ENCODE measurements around the gene CFH.
"Not testable (repeated sequence)": the region's sequence is repeated elsewhere in the genome, so short reads cannot be mapped to it uniquely, and the experiment has no call there.

The CFH gene

DNA sequence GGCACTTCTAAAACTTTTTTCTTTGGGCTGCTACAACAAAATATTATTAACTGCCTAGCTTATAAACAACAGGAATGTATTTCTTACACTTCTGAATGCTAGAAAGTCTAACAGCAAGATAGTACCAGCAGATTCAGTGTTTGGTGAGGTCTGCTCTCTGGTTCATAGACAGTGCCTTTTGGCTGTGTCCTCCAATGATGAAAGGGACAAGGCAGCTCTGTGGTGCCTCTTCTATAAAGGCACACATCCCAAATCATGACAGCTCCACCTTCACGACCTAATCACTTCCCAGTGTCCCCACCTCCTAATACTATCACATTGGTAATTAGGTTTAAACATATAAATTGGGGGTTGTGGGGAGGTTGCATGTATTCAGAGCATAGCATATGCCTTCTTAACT lies 9.5 kb downstream of the CFH start:
- in situ Hi-C loops (cut with MboI; ENCODE audit: low sequenced_read_pairs): no loop called here

DNA sequence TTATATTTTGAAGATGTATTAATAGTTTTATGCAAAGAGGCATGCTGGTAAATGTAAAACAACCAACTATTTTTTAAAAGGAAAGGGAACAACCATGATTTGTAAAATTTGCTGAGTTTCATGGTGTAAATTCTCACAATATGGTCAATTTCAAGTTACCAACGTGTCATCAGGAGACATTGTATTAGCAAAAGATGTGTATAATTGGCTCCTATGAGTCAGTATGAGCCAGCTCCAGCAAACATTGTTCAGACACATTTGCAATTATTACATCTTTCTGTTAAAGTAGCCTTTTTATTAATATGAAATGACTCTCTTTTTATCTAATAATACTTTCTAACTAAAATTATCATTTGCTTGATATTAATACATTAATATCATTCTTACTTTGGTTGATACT lies 15.3 kb downstream of the CFH start:
- in situ Hi-C loops (cut with MboI; ENCODE audit: low sequenced_read_pairs): no loop called here

DNA sequence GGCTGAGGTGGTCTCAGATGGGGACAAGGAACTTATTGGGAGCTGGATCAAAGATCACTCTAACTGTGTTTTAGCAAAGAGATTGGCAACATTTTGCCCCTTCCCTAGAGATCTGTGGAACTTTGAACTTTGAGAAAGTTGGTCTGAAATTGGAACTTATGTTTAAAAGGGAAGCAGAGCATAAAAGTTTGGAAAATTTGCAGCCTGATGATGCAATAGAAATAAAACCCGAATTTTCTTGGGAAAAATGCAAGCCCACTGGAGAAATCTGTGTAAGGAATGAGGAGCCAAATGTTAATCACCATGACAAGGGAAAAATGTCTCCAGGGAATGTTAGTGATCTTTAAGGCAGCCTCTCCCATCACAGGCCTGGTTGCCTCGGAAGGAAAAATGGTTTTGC lies 17.2 kb downstream of the CFH start:
- in situ Hi-C loops (cut with MboI; ENCODE audit: low sequenced_read_pairs): no loop called here

DNA sequence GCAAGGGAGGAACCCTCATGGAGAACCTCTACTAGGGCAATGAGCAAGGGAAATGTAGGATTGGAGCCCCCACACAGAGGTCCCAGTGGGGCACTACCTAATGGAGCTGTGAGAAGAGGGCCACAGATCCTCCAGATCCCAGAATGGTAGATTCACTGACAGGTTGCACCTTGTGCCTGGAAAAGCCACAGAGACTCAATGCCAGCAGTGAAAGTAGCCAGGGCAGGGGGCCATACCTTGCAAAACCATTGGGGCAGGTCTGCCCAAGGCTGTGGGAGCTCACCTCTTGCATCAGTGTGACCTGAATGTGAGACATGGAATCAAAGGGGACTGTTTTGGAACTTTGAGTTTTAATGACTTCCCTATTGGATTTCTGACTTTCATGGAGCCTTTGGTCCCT lies 17.9 kb downstream of the CFH start:
- in situ Hi-C loops (cut with MboI; ENCODE audit: low sequenced_read_pairs): no loop called here

DNA sequence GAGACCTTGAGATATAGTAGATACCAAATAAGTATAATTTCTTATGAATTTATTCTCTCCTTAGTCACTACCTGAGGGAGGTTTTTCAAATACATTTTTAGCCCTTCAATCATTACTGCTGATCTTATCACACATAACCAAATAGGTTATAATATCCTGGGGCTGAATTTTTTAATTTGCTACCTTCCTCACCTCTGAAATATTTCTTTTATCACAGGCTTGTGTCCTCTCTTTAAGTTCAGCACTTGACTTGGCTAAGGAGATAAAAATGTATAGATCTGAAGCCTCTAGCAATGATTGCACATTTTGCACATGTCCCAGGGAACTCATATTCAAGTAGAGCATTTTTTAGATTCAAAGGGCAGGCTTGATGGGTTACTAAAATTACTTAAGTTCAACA lies 23.1 kb downstream of the CFH start:
- in situ Hi-C loops (cut with MboI; ENCODE audit: low sequenced_read_pairs): no loop called here

DNA sequence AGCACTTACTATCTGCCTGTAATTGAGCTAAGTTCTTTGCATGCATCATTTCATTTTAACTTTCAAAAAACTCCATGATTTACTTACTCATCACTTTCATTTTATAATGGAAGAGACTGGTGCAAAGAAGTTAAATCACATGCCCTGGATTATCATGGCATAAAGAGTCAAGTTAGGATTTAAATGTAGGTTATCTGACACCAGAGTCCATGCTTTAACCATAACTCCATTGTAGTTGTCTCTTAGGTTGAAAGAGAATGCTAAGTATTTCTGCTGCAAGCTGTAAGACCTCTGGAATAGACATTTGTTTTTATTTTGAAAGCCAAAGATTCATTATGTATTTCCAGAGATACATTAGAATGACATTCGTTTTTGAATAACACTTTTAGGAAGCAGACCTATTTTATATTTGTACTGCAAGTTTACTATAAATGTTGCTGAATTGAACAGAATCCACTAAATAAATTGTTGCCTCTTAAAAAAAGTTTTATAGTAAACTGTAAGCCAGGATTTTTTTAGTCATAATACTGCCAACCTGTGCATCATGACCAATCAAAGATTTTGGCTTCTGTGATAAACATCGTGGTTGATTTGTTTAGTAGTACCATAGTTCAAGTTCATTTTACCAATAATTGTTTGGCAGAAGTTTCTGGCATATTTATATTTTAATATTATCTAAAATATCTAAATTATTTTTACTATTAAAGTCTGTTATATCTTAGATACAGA lies 26.1 kb downstream of the CFH start:
- in situ Hi-C loops (cut with MboI; ENCODE audit: low sequenced_read_pairs): no loop called here

DNA sequence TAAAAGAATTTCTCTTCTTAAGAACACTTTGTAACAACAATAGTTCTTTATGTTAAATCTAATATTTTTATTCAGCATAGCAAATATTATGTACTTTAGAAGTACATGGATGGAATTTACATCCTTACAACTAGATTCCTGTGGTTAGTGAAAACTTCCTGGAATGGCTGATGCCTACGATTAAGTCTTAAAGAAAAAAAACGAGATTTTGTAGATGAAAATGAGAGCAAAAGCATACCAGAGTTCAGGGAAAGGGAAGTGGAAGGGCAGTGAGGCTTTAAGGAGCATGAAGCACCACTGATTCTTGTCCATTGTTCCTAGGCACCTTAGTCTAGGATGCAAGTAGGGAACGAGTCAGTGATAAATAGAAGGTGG lies 26.7 kb downstream of the CFH start:
- in situ Hi-C loops (cut with MboI; ENCODE audit: low sequenced_read_pairs): no loop called here

DNA sequence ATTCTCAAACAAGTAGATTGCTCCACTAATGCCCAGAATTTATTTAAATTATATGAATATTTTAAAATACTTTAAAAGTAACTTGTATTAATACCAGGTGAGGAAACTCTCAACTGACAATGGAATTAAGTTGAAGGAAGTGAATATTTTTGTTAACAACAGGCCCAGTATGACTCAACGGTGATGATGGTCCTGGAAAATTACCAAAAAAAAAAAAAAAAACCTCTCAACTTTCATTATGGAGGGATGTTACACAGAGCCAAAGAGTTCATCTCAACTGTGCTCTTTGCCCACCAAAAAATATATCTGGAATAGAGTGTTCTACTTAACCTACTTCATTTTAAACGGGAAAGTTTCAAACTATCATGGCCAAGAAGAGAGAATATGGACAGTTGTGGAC lies 28.3 kb downstream of the CFH start:
- in situ Hi-C loops (cut with MboI; ENCODE audit: low sequenced_read_pairs): no loop called here

DNA sequence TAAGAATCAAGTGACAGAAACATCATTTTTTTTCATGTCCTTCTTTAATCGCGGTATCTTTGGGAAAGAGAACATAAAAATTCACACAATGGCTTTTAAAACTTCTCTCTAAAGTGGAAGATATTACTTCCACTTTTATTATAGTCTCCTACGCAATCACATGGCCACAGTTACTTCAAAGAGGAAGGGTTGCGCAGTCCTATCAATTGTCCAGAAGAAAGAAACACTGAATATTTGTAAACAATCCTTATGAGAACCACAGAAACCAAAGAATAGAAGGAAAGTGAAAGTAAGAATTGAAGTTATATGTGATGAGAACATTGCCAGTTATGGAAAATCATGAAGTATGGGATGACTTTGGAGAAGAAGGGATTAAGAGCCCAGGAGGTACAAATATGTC lies 32.6 kb downstream of the CFH start:
- in situ Hi-C loops (cut with MboI; ENCODE audit: low sequenced_read_pairs): no loop called here

DNA sequence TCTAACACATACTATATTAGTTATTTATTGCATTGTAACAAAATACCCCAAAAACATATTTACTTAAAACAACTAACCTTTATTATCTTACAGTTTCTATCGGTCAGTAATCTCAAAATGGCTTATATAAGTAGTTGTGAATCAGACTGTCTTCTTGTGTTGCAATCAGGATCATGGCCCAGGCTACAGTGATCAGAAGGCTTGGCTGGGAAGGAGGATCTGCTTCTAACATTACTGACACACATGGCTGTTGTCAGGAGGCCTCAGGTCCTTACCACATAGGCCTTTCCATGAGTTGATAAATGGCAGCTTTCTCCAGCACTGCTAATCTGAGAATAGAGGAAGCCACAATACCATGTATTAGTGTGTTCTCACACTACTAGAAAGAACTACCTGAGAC lies 33.7 kb downstream of the CFH start:
- in situ Hi-C loops (cut with MboI; ENCODE audit: low sequenced_read_pairs): no loop called here

DNA sequence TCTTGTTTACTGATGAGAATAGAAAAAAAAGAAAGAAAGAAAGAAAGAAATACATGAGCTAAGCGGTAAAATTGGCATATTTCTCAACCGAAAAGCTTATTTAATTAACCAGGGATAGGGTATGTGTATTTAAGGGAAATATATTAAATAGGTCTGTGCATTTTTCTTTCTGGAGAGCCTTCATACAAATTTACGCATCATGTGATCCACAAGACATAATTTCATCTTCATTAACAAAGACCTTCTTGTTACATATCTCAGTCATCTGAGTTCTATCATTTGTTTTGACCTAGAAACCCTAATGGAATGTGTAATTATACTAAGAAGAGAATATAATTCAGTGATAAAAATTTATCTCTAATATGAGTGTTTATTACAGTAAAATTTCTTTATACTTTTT lies 37.2 kb downstream of the CFH start:
- in situ Hi-C loops (cut with MboI; ENCODE audit: low sequenced_read_pairs): no loop called here

DNA sequence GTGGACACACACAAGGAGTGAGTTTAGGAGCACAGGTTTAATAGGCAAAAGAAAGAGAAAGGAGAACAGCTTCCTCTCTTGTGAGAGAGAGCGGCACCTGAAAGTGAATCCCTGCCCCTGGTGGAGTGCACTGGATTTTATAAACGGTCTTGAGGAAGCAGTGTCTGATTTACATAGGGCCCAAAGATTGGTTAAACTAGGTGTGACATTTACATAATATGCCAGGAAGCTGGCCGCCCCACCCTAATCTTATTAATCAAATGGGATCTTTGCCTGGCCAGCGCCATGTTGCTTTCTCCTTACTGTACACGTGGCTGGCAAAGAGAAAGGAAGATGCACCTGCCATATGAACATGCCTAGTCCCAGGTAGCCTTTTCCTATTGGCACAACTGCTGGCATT lies 38.7 kb downstream of the CFH start:
- in situ Hi-C loops (cut with MboI; ENCODE audit: low sequenced_read_pairs): no loop called here

DNA sequence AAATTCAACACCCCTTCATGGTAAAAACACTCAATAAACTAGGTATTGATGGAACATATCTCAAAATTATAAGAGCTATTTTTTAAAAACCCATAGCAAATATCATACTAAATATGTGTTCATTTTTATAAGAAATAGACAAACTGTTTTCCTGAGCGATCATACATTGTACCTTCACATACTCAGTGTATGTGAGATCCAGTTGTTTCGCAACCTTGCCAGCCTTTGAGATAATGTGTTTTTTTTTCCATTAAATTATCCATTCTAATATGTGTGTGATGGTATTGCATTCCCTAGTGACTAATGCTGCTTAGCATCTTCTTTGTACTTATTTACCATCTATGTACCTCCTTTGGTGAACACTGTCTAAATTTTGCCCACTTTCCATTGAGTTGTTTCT lies 47.1 kb downstream of the CFH start:
- in situ Hi-C loops (cut with MboI; ENCODE audit: low sequenced_read_pairs): no loop called here

DNA sequence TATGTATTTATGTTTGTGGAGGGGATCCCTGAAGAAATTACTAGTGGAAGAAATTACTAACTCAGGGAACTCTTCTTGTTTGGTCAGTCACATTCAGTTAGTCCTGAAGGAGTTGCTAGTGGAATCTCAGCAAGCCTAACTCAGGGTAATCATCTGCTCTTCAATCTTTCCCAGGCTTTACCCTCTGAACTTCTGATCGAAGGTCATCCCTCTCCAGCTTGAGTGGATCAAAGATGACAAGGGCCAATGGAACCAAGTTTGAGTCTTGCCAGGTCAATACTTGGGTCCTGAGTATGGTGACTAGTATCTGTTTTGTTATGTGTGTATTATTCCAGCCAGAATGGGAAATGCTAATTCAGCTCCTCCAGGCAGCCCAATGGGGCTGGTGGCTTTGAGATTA lies 49.3 kb downstream of the CFH start:
- in situ Hi-C loops (cut with MboI; ENCODE audit: low sequenced_read_pairs): no loop called here

DNA sequence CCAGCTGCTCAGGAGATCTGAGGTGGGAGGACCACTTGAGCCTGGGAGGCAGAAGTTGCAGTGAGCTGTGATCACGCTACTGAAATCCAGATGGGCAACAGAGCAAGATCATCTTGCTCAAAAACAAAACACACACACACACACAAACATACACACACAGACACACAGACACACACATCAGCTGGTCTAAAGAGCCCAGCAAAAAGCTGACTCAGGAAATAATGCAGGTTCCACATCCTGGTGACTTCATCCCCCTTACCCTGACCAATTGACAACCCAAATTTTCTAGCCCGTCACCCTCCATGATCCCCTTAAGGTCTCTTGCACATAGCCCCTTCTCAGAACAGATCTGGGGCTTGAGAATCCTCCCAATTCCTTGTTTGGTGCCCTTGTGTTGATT lies 58.0 kb downstream of the CFH start:
- in situ Hi-C loops (cut with MboI; ENCODE audit: low sequenced_read_pairs): not testable (repeated sequence)

DNA sequence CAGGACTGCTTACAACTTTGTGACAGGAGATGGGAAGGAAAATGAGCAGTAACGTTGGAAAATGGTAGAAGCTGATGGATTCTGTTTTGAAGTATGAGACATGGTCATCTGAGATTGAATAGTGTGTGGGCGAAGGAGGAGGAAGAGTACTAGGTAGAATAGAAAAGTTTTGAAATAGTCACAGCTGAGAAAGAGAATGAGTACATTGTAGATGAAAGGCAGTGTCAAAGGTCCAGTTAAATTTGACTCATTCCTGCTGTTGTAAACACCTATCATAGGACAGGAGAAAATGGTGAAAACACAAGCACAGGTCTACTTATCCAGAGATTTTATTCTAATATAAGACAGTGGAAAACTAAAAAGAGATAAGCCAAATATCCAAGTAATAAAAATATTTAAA lies 66.0 kb downstream of the CFH start:
- in situ Hi-C loops (cut with MboI; ENCODE audit: low sequenced_read_pairs): no loop called here

DNA sequence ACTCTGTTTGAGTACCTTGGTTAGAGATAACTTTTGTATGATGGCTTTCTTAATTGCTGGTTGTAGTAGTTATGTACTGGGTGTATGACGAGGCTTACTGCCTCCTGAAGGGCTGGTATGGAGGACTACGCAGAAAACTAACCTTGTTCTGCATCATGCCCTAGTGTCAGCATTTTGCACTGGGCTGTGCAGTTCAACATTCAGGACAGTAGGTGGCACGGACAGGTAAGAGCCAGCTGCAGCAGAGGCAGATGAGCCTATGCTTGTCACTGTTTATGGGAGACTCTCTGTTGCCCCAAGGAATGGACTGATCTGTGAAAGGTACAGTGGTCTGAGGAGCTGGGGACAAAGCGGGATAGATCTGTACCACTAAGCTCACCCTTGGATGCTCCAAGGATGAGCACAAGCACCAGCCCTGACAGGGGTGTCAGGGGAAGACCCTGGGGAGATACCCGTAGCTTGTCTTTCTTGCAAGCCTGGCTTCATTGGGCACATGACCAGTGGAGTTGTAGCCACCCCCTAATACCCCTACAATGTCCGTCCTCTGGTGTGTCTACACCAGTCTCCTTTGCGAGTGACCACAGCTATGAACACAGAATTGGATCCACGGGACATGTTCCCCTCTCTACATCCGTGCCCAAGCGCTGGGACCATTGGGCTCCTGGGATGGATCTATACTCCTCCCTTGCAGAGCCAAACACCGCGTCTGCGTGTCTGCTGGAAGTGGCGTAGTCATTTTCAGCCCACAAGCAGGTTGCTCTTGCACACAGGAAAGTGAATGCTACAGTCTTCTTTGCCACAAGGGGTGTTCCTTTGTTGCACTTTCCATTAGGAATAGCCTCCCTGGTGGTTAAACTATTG lies 71.7 kb downstream of the CFH start:
- in situ Hi-C loops (cut with MboI; ENCODE audit: low sequenced_read_pairs): no loop called here

DNA sequence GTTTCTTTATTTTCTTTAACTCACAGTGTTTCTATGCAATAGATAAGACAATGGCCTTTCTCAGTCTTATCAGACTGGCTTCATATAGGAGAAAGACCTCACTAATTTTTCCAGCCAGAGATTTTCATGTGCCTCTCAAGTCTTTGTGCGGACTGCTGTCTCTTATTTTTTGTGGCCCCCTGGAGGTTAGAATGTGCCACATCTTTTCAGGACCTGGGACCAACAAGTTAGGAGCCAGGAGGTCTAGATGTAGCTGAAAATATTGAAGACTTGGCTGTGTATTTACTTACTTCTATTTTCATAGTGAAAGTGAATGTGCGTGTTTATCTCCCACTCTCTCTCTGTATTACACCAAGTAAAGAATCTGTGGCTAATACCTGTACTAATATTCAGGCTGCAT lies 80.7 kb downstream of the CFH start:
- in situ Hi-C loops (cut with MboI; ENCODE audit: low sequenced_read_pairs): no loop called here

DNA sequence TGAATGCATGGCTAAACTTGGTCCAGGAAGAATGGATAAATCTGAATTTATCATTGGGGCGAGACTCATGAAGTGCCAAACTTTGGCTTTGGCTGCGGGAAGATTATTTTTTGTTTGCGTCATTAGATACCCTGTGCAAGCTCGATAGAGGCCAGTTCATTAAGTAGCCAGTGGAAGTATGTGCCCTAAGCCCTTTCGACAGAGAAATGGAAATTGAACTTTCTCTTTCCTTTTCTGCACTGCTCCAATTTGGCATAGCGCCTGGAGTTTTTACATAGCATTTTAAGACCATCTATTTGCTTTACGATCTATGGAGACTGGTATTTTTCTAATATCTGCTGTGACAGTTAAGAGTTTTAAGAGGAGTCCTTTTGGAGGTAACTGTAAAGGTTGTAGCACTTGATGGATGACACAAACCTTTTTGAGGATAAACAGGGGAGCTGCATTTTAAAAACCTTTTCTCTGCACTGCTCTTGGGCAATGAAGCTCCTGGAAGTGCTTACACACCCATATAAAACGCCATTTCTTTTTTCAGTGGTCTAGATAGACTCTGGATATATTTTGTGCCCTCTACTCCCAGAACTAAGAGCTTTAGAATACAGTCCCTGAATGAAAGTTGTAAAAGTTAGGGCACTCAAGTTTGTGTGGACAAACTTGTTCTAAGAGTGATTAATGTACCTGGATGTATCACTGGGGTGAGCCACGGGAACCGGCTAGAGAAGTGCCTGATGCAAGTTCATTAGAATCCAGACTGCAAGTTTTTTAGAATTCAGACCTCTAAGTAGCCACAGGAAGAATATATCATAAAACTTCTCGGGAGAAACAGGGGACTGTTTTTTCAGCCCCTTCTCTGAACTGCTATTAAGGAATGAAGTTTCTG lies 81.5 kb downstream of the CFH start:
- in situ Hi-C loops (cut with MboI; ENCODE audit: low sequenced_read_pairs): no loop called here

DNA sequence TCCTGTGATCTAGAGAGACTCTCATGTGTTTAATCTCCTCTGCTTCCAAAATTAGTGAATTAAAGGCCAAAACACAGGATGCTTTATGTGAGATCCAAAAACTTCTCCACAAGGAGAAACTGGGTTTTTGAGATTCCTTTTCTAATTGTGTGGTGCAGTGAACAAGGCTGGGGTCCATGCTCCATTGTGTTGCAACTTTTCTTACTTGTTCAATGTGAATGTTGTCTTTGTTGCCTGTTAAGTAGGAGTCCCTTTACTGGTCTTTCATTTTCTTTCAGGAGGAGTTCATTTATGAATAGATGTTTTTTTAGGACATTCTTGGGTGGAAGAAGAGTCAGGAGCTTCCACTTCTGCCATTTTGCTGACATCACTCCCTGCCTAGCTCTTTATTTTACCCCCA lies 82.2 kb downstream of the CFH start:
- in situ Hi-C loops (cut with MboI; ENCODE audit: low sequenced_read_pairs): no loop called here

DNA sequence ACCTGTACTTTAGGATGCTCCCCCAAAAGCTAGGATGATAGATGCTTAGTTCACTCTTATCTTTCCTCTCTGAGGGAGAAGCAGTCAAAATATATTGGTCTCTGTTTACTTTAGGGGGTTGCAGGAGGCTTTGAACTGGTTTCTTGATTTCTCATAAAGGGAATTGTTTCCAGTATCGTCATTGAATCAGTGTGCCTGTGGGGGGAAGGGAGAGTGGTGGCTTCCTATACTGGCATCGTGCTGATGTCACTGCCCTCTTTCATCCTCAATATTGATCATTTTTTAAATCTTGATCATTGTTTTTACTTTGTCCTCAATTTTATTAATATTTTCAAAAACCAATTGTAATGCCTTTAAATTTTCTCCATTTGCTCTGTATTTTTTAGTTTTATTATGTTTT lies 82.6 kb downstream of the CFH start:
- in situ Hi-C loops (cut with MboI; ENCODE audit: low sequenced_read_pairs): no loop called here

DNA sequence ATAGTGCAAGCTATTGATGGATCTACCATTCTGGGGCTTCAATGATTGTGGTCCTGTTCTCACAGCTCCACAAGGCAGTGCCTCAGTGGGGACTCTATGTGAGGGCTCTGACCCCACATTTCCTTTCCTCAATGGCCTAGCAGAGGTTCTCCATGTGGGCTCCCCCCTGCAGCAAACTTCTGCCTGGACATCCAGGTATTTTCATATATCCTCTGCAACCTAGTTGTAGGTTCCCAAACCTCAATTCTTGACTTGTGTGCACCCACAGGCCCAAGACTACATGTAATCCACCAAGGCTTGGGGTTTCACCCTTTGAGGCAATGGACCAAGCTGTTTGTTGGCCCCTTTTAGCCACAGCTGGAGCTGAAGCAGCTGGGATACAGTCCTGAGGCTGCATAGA lies 86.9 kb downstream of the CFH start:
- in situ Hi-C loops (cut with MboI; ENCODE audit: low sequenced_read_pairs): no loop called here

Measured in hTERT RPE-1 (cell line).